BJ (cell line): ENCODE data around the gene DNAJB2. TPM values are rescaled to one million over a fixed set of nuclear protein-coding genes. Genes with fewer than 3 reads are reported as not detected.
A peak's percentile ranks its signal among the peaks of the same experiment; 100 is the strongest.

Experiments
- CTCF ChIA-PET: fragments of 350-600 bp; formaldehyde crosslinking; extraction: SDS; loops from one replicate; lab custom pipeline; 2021; ENCODE audit warnings: antibody characterized with exemption, inconsistent platforms; lab: Yijun Ruan, JAX
- POLR2A ChIA-PET: fragments of 300-600 bp; sonication (Branson Sonifier 250); formaldehyde crosslinking; extraction: SDS; loops from one replicate; lab custom pipeline; 2021; ENCODE audit warnings: antibody characterized with exemption; lab: Charles Lee
- DNase-seq: peaks from one replicate; pipeline ENCODE4 v3.0.0-alpha.2; 2011; ENCODE audit warnings: low read depth
- H3K27me3 ChIP-seq: 2 replicates; pipeline ENCODE4 v1.6.0; 2011; ENCODE audit warnings: low read length; ENCODE audit not compliant: control insufficient read depth, insufficient read depth
- H3K36me3 ChIP-seq: 2 replicates; pipeline ENCODE4 v1.5.1; 2011; ENCODE audit warnings: low read length; ENCODE audit not compliant: control insufficient read depth, insufficient read depth
- H3K4me3 ChIP-seq: 2 replicates; pipeline ENCODE4 v1.5.1; 2011; ENCODE audit warnings: low read depth, mild to moderate bottlenecking, control low read depth, low read length
- CTCF ChIP-seq: IDR thresholded peaks from 2 replicates; pipeline ENCODE4 v1.5.1; 2011; ENCODE audit warnings: low read depth, mild to moderate bottlenecking, control low read depth, inconsistent platforms, low read length, moderate library complexity; ENCODE audit not compliant: insufficient read depth
- polyA plus RNA-seq: library from polyadenylated mRNA; depleted of rRNA; stranded (reverse); fragments of >200 nt; gene quantifications from 2 replicates; pipeline ENCODE4 v1.2.3, GENCODE V29; 2011

DNAJB2 gene
- polyA plus RNA-seq, 1 experiment, result 57.3 TPM

DNA sequence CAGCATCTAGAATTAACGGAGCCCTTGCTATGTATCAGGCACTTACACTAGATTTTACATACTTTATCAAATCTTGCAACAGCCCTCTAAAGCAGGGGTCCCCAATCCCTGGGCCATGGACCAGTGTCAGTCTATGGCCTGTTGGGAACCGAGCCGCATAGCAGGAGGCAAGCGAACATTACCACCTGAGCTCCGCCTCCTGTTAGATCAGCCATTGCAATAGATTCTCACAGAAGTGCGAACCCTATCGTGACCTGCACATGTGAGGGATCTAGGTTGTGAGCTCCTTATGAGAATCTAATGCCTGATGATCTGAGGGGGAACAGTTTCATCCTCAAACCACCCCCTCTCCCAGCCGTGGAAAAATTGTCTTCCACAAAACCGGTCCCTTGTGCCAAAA, 13.4 kb downstream of the DNAJB2 start:
- TF ChIP-seq CTCF, result no peak
- Histone ChIP-seq H3K36me3 (no peaks in the 10 kb centered on the region), H3K4me3 (no peak overlapping the region), H3K27me3 (no peaks in the 10 kb centered on the region)
- no peak for DNase-seq
- POLR2A ChIA-PET, result no interaction called here
- CTCF ChIA-PET, result interaction anchor here (1.6 to 20.7 kb wide), 5 partner anchors 12 to 134 kb away, joined by 4 to 403 read pairs (median 90); partner anchors contain the start of genes CNPPD1, DNAJB2, GLB1L and NHEJ1

- H3K36me3 ChIP-seq, result no peaks in the 10 kb centered on the region
- POLR2A ChIA-PET, result no interaction called here
- DNase-seq, result no peak
- no peak for TF ChIP-seq CTCF
- H3K27me3 ChIP-seq, result no peaks in the 10 kb centered on the region
- H3K4me3 ChIP-seq, result no peak overlapping the region
- CTCF ChIA-PET, result interaction anchor here (0.6 to 20.7 kb wide), 15 partner anchors 13 to 235 kb away, joined by 3 to 403 read pairs (median 14); partner anchors contain the start of genes CNPPD1, DNAJB2, DNPEP and GLB1L
These were observed 14.6 kb downstream of the DNAJB2 start for GRCh38 chr2:219293736-219294231.

DNA sequence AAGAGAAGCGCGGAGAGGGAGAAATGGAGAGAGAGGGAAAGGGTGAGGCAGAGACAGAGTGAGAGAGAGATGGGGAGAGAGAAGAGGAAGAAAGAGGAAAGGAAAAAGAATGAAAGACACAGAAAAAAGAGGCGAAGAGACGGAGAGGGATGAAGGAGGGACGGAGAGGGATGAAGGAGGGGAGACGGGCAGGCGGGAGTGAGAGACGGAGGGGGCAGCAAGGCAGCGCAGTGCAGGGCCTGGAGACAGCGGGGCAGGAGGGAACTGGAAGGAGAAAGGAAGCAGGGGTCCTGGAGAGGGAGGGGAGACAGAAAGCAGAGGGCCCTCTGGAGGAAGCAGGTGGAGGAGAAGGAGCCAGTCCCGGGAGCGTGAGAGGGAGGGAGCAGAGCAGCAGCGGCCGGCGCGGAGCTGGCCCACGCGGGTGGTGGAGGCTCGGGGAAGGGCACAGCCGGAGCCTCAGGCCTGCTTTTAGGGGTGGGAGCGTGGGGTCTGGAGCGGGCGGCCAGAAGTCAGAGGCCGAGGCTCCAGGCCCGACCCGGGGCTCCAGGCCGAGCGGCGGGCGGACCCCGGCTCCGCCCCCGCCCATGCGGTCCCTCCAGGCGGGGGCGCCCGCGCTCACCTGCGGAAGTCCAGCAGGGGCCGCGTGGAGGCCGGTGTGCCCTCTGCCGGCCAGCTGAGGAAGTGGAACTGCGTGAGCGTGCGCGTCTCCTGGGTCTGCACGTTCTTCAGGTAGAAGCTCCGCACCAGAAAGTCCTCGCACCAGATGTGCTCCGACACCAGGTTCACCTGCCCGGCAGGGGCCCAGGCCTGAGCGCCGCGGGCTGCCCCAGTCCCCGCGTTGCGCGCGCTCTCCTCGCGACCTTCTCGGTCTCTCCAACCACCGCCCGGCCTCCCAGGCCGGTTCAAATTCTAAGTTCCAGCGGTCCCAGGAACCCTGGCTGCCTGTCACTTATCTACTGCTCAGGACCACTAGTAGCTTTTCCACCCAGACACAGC, 15.5 kb downstream of the DNAJB2 start:
- no peaks in the 10 kb centered on the region for H3K36me3 ChIP-seq
- ChIA-PET POLR2A (interaction anchor here (0.7 kb wide), 1 partner anchor 418 kb away, joined by 3 read pairs; no protein-coding TSS in a partner anchor), CTCF (interaction anchor here (0.6 to 20.7 kb wide), 60 partner anchors 8 to 315 kb away, joined by 3 to 403 read pairs (median 5); partner anchors contain the start of genes ABCB6, ANKZF1, ATG9A and CNPPD1)
- peak overlapping the region; percentile 41 for H3K4me3 ChIP-seq
- TF ChIP-seq CTCF, result peak; percentile 92
- DNase-seq, result no peak
- H3K27me3 ChIP-seq, result peaks cover 1% of the 10 kb centered on the region; the same call in 1 of the 2 replicates

DNA sequence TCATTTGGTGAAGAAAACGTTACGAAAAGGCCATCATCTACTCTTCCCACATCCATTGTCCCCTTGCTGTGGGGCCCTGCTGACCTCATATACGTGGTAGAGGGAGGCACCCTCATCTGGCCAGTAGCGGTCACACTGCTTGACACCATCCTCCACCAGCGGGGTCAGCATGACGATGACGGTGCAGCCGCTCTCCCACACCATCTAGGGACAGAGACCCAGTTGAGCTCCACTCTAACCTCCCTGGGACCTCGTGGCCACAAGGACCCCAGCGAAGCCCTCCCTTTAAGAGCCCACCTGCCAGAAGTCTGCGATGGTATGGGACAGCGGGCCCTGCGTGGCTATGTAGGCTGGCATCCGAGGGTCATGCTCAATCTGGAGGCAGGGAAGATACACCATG, 17.0 kb downstream of the DNAJB2 start:
- H3K36me3 ChIP-seq, result no peaks in the 10 kb centered on the region
- no peak for TF ChIP-seq CTCF
- ChIA-PET POLR2A (no interaction called here), CTCF (interaction anchor here (0.7 to 20.7 kb wide), 16 partner anchors 15 to 202 kb away, joined by 3 to 403 read pairs (median 17); partner anchors contain the start of genes ANKZF1, ATG9A, CNPPD1 and DNAJB2)
- H3K27me3 ChIP-seq, result peaks cover 11% of the 10 kb centered on the region
- H3K4me3 ChIP-seq, result no peak overlapping the region
- DNase-seq, result no peak
